OCI-LY3 (cell line): ENCODE measurements around the gene BLTP2.

ENCODE experiments used
- EZH2phosphoT487 ChIP-seq: fragments of 200-600 bp; shearing (Covaris generic); IDR thresholded peaks from 2 replicates; pipeline ENCODE4 v1.6.1; 2018; ENCODE audit warnings: antibody characterized with exemption, mixed run types, low read depth
- TF ChIP-seq, protein P1 (sequence below): fragments of 200-600, 300-600 bp; sonication (generic); IDR thresholded peaks from 2 replicates; pipeline ENCODE4 v1.5.1; 2014; ENCODE audit warnings: antibody characterized with exemption, low read length, low read depth

DNA sequence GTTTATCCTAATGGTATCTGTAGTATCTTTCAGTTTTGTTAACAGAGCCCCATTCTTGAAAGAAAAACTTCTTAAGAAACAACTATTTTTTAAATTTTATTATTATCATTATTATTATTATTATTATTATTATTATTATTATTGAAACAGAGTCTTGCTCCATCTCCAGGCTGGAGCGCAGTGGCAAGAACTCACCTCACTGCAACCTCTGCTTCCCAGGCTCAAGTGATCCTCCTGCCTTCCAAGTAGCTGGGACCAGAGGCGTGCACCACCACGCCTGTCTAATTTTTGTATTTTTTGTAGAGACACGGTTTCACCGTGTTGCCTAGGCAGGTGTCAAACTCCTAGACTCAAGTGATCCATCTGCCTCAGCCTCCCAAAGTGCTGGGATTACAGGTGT lies 40.4 kb upstream of the BLTP2 start:
- TF ChIP-seq EZH2phosphoT487 = no peak
- TF ChIP-seq, protein P1, sequence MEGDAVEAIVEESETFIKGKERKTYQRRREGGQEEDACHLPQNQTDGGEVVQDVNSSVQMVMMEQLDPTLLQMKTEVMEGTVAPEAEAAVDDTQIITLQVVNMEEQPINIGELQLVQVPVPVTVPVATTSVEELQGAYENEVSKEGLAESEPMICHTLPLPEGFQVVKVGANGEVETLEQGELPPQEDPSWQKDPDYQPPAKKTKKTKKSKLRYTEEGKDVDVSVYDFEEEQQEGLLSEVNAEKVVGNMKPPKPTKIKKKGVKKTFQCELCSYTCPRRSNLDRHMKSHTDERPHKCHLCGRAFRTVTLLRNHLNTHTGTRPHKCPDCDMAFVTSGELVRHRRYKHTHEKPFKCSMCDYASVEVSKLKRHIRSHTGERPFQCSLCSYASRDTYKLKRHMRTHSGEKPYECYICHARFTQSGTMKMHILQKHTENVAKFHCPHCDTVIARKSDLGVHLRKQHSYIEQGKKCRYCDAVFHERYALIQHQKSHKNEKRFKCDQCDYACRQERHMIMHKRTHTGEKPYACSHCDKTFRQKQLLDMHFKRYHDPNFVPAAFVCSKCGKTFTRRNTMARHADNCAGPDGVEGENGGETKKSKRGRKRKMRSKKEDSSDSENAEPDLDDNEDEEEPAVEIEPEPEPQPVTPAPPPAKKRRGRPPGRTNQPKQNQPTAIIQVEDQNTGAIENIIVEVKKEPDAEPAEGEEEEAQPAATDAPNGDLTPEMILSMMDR = no peak
